GM12878 (cell line): ENCODE data around the gene CXXC5. TPM values are rescaled to one million over a fixed set of nuclear protein-coding genes. Genes with fewer than 3 reads are reported as not detected.

Experiments
- BHLHE40 ChIP-seq, 2 experiments: fragments of 450-650 bp in 1 of 2; IDR thresholded peaks; 2 replicates each; pipeline ENCODE4 v1.6.1; 2011 to 2017; ENCODE audit warnings: low read depth in 2 of 2, borderline replicate concordance in 1 of 2, improper control_type of control experiment in 1 of 2, low read length in 1 of 2, mild to moderate bottlenecking in 1 of 2
- EP300 ChIP-seq, 2 experiments: fragments of 150-350 bp in 1 of 2; IDR thresholded peaks; 2 replicates each; pipeline ENCODE4 v1.6.1; 2011 to 2012; ENCODE audit warnings: low read depth in 2 of 2, low read length in 2 of 2, borderline replicate concordance in 1 of 2, improper control_type of control experiment in 1 of 2, inconsistent platforms in 1 of 2; ENCODE audit not compliant: control insufficient read depth in 1 of 2
- EZH2 ChIP-seq: IDR thresholded peaks from 2 replicates; pipeline ENCODE4 v1.6.1; 2012; ENCODE audit warnings: low read depth, mild to moderate bottlenecking, control low read depth, inconsistent platforms, low read length, borderline replicate concordance; ENCODE audit not compliant: control insufficient read depth
- HDGF ChIP-seq: fragments of 450-650 bp; IDR thresholded peaks from 2 replicates; pipeline ENCODE4 v1.6.1; 2016; ENCODE audit warnings: antibody characterized with exemption
- JUNB ChIP-seq: IDR thresholded peaks from 2 replicates; pipeline ENCODE4 v1.6.1; 2016; ENCODE audit warnings: antibody characterized with exemption, mild to moderate bottlenecking
- LARP7 ChIP-seq: fragments of 450-650 bp; IDR thresholded peaks from 2 replicates; pipeline ENCODE4 v1.6.1; 2017; ENCODE audit warnings: mild to moderate bottlenecking
- MYC ChIP-seq: IDR thresholded peaks from 2 replicates; pipeline ENCODE4 v1.6.1; 2011; ENCODE audit warnings: mild to moderate bottlenecking, low read length, moderate library complexity, inconsistent platforms; ENCODE audit not compliant: insufficient read depth, insufficient replicate concordance, insufficient read length, severe bottlenecking
- NRF1 ChIP-seq: conservative IDR thresholded peaks from 2 replicates; pipeline ENCODE4 v1.6.1; 2011; ENCODE audit warnings: mild to moderate bottlenecking, low read depth, low read length, improper control_type of control experiment
- PAX5 ChIP-seq: IDR thresholded peaks from 2 replicates; pipeline ENCODE4 v1.6.1; 2011; ENCODE audit warnings: low read depth, low read length, borderline replicate concordance
- RAD21 ChIP-seq: IDR thresholded peaks from 2 replicates; pipeline ENCODE4 v1.6.1; 2011; ENCODE audit warnings: mild to moderate bottlenecking, low read depth, low read length, moderate library complexity; ENCODE audit not compliant: insufficient read depth
- RAD51 ChIP-seq: fragments of 450-650 bp; IDR thresholded peaks from 2 replicates; pipeline ENCODE4 v1.6.1; 2016; ENCODE audit warnings: moderate library complexity, mild to moderate bottlenecking, inconsistent platforms
- RUNX3 ChIP-seq: IDR thresholded peaks from 2 replicates; pipeline ENCODE4 v1.6.1; 2012; ENCODE audit warnings: low read length, inconsistent platforms
- SMC3 ChIP-seq: IDR thresholded peaks from 2 replicates; pipeline ENCODE4 v1.6.1; 2011; ENCODE audit warnings: low read length, improper control_type of control experiment, borderline replicate concordance
- SP1 ChIP-seq: IDR thresholded peaks from one replicate; pipeline ENCODE4 v1.6.1; 2011; ENCODE audit warnings: low read depth, low read length
- TAF1 ChIP-seq: IDR thresholded peaks from 2 replicates; pipeline ENCODE4 v1.6.1; 2011; ENCODE audit warnings: mild to moderate bottlenecking, low read depth, low read length, borderline replicate concordance
- TBL1XR1 ChIP-seq: IDR thresholded peaks from 2 replicates; pipeline ENCODE4 v1.6.1; 2012; ENCODE audit warnings: low read depth, low read length, improper control_type of control experiment
- ZNF274 ChIP-seq: IDR thresholded peaks from one replicate; pipeline ENCODE4 v1.8.0; 2011; ENCODE audit not compliant: insufficient read length, insufficient read depth
- polyA plus RNA-seq, 11 experiments: library from polyadenylated mRNA; depleted of rRNA in 4 of 11; unstranded in 6 of 11; stranded (reverse) in 5 of 11; fragments of >200 nt; fragmentation: Nextera tagmentation in 4 of 11; fragmentation: Illumina TruSeq in 1 of 11; extraction: Ambion mirVana in 4 of 11; extraction: Trizol in 1 of 11; gene quantifications; 1 replicate in 1 of 11; 2 replicates in 10 of 11; pipeline versions ENCODE4 v1.2.1 to v1.2.3, GENCODE V29; 2011 to 2016; ENCODE audit warnings: inconsistent platforms in 2 of 11, missing spikeins in 2 of 11, low read depth in 1 of 11
- total RNA-seq, 4 experiments: library from RNA; depleted of rRNA in 3 of 4; stranded (reverse); fragments of >200 nt in 3 of 4; fragmentation: Illumina TruSeq in 1 of 4; extraction: Trizol in 1 of 4; gene quantifications; 2 replicates each; pipeline versions ENCODE4 v1.2.1 to v1.2.3, GENCODE V29; 2013 to 2021
- TF ChIP-seq, protein P1 (sequence below): fragments of 450-650 bp; IDR thresholded peaks from 2 replicates; pipeline ENCODE4 v1.6.1; 2017; ENCODE audit warnings: mild to moderate bottlenecking, moderate library complexity
- TF ChIP-seq, protein P2 (sequence below): fragments of 450-650 bp; IDR thresholded peaks from 2 replicates; pipeline ENCODE4 v1.6.1; 2016; ENCODE audit warnings: mild to moderate bottlenecking, moderate library complexity, borderline replicate concordance

The CXXC5 gene
- total and polyA plus RNA-seq, 10 of the 15 experiments (the other 5 are each of a cell fraction or from before 2014, with no cell fraction given) = 1.8 to 90.8 (median 40.7) TPM

GRCh38 chr5:139633295-139634027 lies 14.7 kb upstream of the CXXC5 start (continued):
- TF ChIP-seq SP1 (peak; percentile 14), RAD21 (peak; percentile 91), EZH2 (no peak), JUNB (no peak), HDGF (no peak), ZNF274 (no peak), BHLHE40 (IDR thresholded peaks at IDR 0.05; ENCODE audit: borderline replicate concordance in 1 of 2, low read depth in 2 of 2, low read length in 1 of 2) (peak; percentile 22 to 44; a peak in 1 of 4 replicates), SMC3 (peak; percentile 94), PAX5 (peak; percentile 20; the same call in 1 of the 2 replicates), TBL1XR1 (no peak), NRF1 (no peak), RUNX3 (no peak), LARP7 (0 out of 2 replicates have a peak, but pooled peaks have one; percentile 24), TAF1 (no peak), RAD51 (no peak), EP300 (IDR thresholded peaks at IDR 0.05; ENCODE audit: borderline replicate concordance in 1 of 2, control insufficient read depth in 1 of 2, low read depth in 2 of 2, low read length in 2 of 2) (no peak), MYC (no peak)
- TF ChIP-seq, protein P1, sequence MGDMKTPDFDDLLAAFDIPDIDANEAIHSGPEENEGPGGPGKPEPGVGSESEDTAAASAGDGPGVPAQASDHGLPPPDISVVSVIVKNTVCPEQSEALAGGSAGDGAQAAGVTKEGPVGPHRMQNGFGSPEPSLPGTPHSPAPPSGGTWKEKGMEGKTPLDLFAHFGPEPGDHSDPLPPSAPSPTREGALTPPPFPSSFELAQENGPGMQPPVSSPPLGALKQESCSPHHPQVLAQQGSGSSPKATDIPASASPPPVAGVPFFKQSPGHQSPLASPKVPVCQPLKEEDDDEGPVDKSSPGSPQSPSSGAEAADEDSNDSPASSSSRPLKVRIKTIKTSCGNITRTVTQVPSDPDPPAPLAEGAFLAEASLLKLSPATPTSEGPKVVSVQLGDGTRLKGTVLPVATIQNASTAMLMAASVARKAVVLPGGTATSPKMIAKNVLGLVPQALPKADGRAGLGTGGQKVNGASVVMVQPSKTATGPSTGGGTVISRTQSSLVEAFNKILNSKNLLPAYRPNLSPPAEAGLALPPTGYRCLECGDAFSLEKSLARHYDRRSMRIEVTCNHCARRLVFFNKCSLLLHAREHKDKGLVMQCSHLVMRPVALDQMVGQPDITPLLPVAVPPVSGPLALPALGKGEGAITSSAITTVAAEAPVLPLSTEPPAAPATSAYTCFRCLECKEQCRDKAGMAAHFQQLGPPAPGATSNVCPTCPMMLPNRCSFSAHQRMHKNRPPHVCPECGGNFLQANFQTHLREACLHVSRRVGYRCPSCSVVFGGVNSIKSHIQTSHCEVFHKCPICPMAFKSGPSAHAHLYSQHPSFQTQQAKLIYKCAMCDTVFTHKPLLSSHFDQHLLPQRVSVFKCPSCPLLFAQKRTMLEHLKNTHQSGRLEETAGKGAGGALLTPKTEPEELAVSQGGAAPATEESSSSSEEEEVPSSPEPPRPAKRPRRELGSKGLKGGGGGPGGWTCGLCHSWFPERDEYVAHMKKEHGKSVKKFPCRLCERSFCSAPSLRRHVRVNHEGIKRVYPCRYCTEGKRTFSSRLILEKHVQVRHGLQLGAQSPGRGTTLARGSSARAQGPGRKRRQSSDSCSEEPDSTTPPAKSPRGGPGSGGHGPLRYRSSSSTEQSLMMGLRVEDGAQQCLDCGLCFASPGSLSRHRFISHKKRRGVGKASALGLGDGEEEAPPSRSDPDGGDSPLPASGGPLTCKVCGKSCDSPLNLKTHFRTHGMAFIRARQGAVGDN = no peak
- TF ChIP-seq, protein P2, sequence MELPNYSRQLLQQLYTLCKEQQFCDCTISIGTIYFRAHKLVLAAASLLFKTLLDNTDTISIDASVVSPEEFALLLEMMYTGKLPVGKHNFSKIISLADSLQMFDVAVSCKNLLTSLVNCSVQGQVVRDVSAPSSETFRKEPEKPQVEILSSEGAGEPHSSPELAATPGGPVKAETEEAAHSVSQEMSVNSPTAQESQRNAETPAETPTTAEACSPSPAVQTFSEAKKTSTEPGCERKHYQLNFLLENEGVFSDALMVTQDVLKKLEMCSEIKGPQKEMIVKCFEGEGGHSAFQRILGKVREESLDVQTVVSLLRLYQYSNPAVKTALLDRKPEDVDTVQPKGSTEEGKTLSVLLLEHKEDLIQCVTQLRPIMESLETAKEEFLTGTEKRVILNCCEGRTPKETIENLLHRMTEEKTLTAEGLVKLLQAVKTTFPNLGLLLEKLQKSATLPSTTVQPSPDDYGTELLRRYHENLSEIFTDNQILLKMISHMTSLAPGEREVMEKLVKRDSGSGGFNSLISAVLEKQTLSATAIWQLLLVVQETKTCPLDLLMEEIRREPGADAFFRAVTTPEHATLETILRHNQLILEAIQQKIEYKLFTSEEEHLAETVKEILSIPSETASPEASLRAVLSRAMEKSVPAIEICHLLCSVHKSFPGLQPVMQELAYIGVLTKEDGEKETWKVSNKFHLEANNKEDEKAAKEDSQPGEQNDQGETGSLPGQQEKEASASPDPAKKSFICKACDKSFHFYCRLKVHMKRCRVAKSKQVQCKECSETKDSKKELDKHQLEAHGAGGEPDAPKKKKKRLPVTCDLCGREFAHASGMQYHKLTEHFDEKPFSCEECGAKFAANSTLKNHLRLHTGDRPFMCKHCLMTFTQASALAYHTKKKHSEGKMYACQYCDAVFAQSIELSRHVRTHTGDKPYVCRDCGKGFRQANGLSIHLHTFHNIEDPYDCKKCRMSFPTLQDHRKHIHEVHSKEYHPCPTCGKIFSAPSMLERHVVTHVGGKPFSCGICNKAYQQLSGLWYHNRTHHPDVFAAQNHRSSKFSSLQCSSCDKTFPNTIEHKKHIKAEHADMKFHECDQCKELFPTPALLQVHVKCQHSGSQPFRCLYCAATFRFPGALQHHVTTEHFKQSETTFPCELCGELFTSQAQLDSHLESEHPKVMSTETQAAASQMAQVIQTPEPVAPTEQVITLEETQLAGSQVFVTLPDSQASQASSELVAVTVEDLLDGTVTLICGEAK = no peak
